ENCODE results near the gene IGF2BP2.

Gene IGF2BP2

DNA sequence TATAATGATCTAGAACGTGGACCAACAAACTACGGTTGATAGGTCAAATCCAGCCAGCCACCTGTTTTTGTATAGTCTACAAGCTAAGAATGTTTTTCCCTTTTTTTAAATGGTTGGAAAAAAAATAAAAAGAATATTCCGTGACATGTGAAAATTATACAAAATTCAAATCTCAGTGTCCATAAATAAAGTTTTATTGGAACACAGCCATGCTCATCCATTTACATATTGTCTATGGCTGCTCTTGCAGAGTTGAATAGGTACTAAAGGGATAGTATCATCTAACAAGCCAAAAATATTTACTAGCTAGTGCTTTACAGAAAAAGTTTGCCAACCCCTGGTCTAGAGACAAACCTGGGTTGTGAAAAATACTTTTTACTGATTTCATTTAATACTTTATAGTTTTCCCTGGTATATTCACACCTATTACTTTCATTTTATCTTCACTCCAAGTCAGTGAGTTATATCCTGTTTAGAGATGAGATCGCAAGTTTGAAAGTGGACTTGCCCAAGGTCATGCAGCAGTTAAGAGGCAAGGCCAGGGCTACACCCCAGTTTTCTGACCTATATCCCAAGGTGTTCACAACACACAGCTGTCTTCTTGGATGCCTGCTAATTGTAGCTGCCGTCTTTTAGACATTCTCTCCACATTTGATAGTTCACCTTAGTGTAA is 58.4 kb downstream of the IGF2BP2 start:
- no peak overlapping the region for H2BK120ac ChIP-seq (ENCODE audit: low read depth, low read length)
- no peak overlapping the region for H2BK15ac ChIP-seq (ENCODE audit: low read length)
- H3K4me2 ChIP-seq (ENCODE audit: insufficient read depth, low read length, poor library complexity, severe bottlenecking), result no peak overlapping the region
- no CpG with 5 or more reads among the region's 5 CpGs for WGBS, 2 donors (ENCODE audit: extremely low coverage in 2 of 2, insufficient read length in 2 of 2, insufficient replicate concordance in 1 of 2)
- no peak overlapping the region for H2BK12ac ChIP-seq (ENCODE audit: low read length)
- no peaks in the 10 kb centered on the region for H3K9me3 ChIP-seq (replicated peaks in 1 of 2; ENCODE audit: control insufficient read depth in 2 of 2, insufficient read depth in 1 of 2, low read depth in 1 of 2, low read length in 2 of 2)
- H3K27ac ChIP-seq (replicated peaks; ENCODE audit: low read length), result no peak overlapping the region
- no peak overlapping the region for H3K4me3 ChIP-seq (ENCODE audit: low read length in 2 of 2)
- no peak overlapping the region for H3K9ac ChIP-seq (ENCODE audit: low read depth, low read length, poor library complexity)
- H2AK5ac ChIP-seq (ENCODE audit: low read depth, low read length), result no peak overlapping the region
- H3K36me3 ChIP-seq (replicated peaks in 1 of 2; ENCODE audit: control insufficient read depth in 2 of 2, insufficient read depth in 2 of 2, low read length in 2 of 2), result no peaks in the 10 kb centered on the region
- no peak overlapping the region for H3K14ac ChIP-seq (ENCODE audit: low read length)
- no peak overlapping the region for H4K91ac ChIP-seq (ENCODE audit: low read depth, low read length, poor library complexity)
- no peak overlapping the region for H3K4ac ChIP-seq (ENCODE audit: low read length)
- DNase-seq (ENCODE audit: low spot score), result no peak
- no peak overlapping the region for H3K23ac ChIP-seq (ENCODE audit: low read depth, low read length, poor library complexity)
- H3K4me1 ChIP-seq (ENCODE audit: control insufficient read depth in 2 of 2, insufficient read depth in 1 of 2, low read depth in 1 of 2, low read length in 2 of 2), result peaks cover 10 to 19% of the 10 kb centered on the region in 2 donors
- H2BK5ac ChIP-seq (ENCODE audit: low read length), result no peak overlapping the region
- H2AFZ ChIP-seq (ENCODE audit: low read length), result no peak overlapping the region
- peaks cover 5% of the 10 kb centered on the region for H3K79me1 ChIP-seq (ENCODE audit: low read depth, low read length)
- H3K18ac ChIP-seq (ENCODE audit: low read length), result no peak overlapping the region
- H4K8ac ChIP-seq (ENCODE audit: low read depth, low read length), result no peak overlapping the region
- H3K27me3 ChIP-seq (ENCODE audit: control insufficient read depth in 3 of 3, insufficient read depth in 3 of 3, low read depth in 1 of 3, low read length in 3 of 3), result no peaks in the 10 kb centered on the region

DNA sequence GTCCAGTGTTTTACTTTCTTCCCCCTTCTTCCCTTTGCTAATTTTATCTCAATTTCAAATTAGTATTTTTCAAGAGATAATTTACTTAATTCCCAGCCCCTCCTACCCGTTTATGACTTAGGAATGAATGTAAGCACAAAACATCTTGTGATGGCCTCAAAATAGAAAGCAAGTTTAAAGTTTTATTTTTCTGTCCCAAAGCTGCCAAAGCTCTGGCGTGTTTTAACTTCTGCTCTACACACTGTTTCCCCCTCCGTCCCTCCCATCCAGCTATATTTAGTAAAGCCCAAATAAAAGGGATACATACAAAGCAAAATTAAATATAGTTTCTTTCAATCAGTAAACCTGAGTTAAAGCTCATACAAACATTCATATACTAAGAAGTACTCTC is 59.9 kb downstream of the IGF2BP2 start:
- no peak for DNase-seq (ENCODE audit: low spot score)
- Histone ChIP-seq H3K27ac (replicated peaks; ENCODE audit: low read length) (no peak overlapping the region), H3K4me3 (ENCODE audit: low read length in 2 of 2) (no peak overlapping the region), H2BK12ac (ENCODE audit: low read length) (no peak overlapping the region), H3K18ac (ENCODE audit: low read length) (no peak overlapping the region), H3K23ac (ENCODE audit: low read depth, low read length, poor library complexity) (no peak overlapping the region), H3K27me3 (ENCODE audit: control insufficient read depth in 3 of 3, insufficient read depth in 3 of 3, low read depth in 1 of 3, low read length in 3 of 3) (no peaks in the 10 kb centered on the region), H2BK15ac (ENCODE audit: low read length) (no peak overlapping the region), H3K9me3 (replicated peaks in 1 of 2; ENCODE audit: control insufficient read depth in 2 of 2, insufficient read depth in 1 of 2, low read depth in 1 of 2, low read length in 2 of 2) (no peaks in the 10 kb centered on the region), H2BK5ac (ENCODE audit: low read length) (no peak overlapping the region), H3K36me3 (replicated peaks in 1 of 2; ENCODE audit: control insufficient read depth in 2 of 2, insufficient read depth in 2 of 2, low read length in 2 of 2) (no peaks in the 10 kb centered on the region), H2AFZ (ENCODE audit: low read length) (no peak overlapping the region), H3K14ac (ENCODE audit: low read length) (no peak overlapping the region), H2BK120ac (ENCODE audit: low read depth, low read length) (no peak overlapping the region), H3K4me2 (ENCODE audit: insufficient read depth, low read length, poor library complexity, severe bottlenecking) (no peak overlapping the region), H3K79me1 (ENCODE audit: low read depth, low read length) (peaks cover 5% of the 10 kb centered on the region), H2AK5ac (ENCODE audit: low read depth, low read length) (no peak overlapping the region), H3K4ac (ENCODE audit: low read length) (no peak overlapping the region), H4K91ac (ENCODE audit: low read depth, low read length, poor library complexity) (no peak overlapping the region), H3K4me1 (ENCODE audit: control insufficient read depth in 2 of 2, insufficient read depth in 1 of 2, low read depth in 1 of 2, low read length in 2 of 2) (peaks cover 14 to 19% of the 10 kb centered on the region in 2 donors), H3K9ac (ENCODE audit: low read depth, low read length, poor library complexity) (no peak overlapping the region), H4K8ac (ENCODE audit: low read depth, low read length) (no peak overlapping the region)
- no CpG with 5 or more reads among the region's 3 CpGs for WGBS, 2 donors (ENCODE audit: extremely low coverage in 2 of 2, insufficient read length in 2 of 2, insufficient replicate concordance in 1 of 2)

- Histone ChIP-seq H3K18ac (ENCODE audit: low read length) (no peak overlapping the region), H3K4ac (ENCODE audit: low read length) (no peak overlapping the region), H3K9me3 (replicated peaks in 1 of 2; ENCODE audit: control insufficient read depth in 2 of 2, insufficient read depth in 1 of 2, low read depth in 1 of 2, low read length in 2 of 2) (no peaks in the 10 kb centered on the region), H2BK12ac (ENCODE audit: low read length) (no peak overlapping the region), H3K36me3 (replicated peaks in 1 of 2; ENCODE audit: control insufficient read depth in 2 of 2, insufficient read depth in 2 of 2, low read length in 2 of 2) (peaks cover 0 to 2% of the 10 kb centered on the region in 2 donors), H3K79me1 (ENCODE audit: low read depth, low read length) (peaks cover 5% of the 10 kb centered on the region), H3K27ac (replicated peaks; ENCODE audit: low read length) (no peak overlapping the region), H4K8ac (ENCODE audit: low read depth, low read length) (no peak overlapping the region), H3K4me3 (ENCODE audit: low read length in 2 of 2) (no peak overlapping the region), H2BK120ac (ENCODE audit: low read depth, low read length) (no peak overlapping the region), H4K91ac (ENCODE audit: low read depth, low read length, poor library complexity) (no peak overlapping the region), H2BK5ac (ENCODE audit: low read length) (no peak overlapping the region), H2BK15ac (ENCODE audit: low read length) (no peak overlapping the region), H3K14ac (ENCODE audit: low read length) (no peak overlapping the region), H3K4me1 (ENCODE audit: control insufficient read depth in 2 of 2, insufficient read depth in 1 of 2, low read depth in 1 of 2, low read length in 2 of 2) (peaks cover 14 to 19% of the 10 kb centered on the region in 2 donors), H3K23ac (ENCODE audit: low read depth, low read length, poor library complexity) (no peak overlapping the region), H3K27me3 (ENCODE audit: control insufficient read depth in 3 of 3, insufficient read depth in 3 of 3, low read depth in 1 of 3, low read length in 3 of 3) (no peaks in the 10 kb centered on the region), H3K4me2 (ENCODE audit: insufficient read depth, low read length, poor library complexity, severe bottlenecking) (no peak overlapping the region), H2AFZ (ENCODE audit: low read length) (no peak overlapping the region), H3K9ac (ENCODE audit: low read depth, low read length, poor library complexity) (no peak overlapping the region), H2AK5ac (ENCODE audit: low read depth, low read length) (no peak overlapping the region)
- no CpG with 5 or more reads among the region's 6 CpGs for WGBS, 2 donors (ENCODE audit: extremely low coverage in 2 of 2, insufficient read length in 2 of 2, insufficient replicate concordance in 1 of 2)
- DNase-seq (ENCODE audit: low spot score), result peak; percentile 32
Observed at GRCh38 chr3:185764163-185764979, 60.5 kb downstream of the IGF2BP2 start.

DNA sequence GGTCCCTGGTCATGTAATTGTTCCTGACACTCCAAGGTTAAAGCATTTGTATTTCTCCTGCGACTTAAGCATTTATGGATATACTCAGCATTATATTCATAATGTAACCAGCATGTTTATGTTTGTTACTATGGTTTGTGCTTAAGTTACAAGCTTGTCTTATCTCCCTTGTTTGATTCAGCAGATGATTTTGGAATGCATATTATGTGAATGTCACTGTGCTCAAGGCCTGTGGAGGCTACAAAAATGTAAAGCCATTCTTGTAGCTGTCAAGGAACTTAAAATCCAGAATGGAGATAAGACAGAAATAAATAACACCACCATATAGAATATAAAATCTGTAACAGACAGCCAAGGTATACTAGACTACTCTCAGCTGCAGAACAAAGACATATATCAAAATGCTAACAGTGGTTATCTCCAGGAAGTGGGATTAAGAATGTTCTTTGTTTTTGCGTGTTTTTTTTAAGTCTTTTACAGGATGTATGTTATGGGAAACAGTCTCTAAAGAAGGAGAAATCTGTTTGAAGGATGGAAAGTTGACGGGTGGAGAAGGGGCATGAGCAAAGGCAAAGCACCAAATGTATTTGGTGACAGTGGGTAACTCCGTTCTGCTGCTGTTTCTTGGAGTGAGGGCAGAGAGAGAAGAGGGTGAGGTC is 61.4 kb downstream of the IGF2BP2 start:
- Histone ChIP-seq H4K91ac (ENCODE audit: low read depth, low read length, poor library complexity) (no peak overlapping the region), H3K4me3 (ENCODE audit: low read length in 2 of 2) (no peak overlapping the region), H2BK120ac (ENCODE audit: low read depth, low read length) (no peak overlapping the region), H3K27me3 (ENCODE audit: control insufficient read depth in 3 of 3, insufficient read depth in 3 of 3, low read depth in 1 of 3, low read length in 3 of 3) (no peaks in the 10 kb centered on the region), H3K4me2 (ENCODE audit: insufficient read depth, low read length, poor library complexity, severe bottlenecking) (no peak overlapping the region), H2AFZ (ENCODE audit: low read length) (no peak overlapping the region), H2BK5ac (ENCODE audit: low read length) (no peak overlapping the region), H2BK12ac (ENCODE audit: low read length) (no peak overlapping the region), H3K9ac (ENCODE audit: low read depth, low read length, poor library complexity) (no peak overlapping the region), H3K9me3 (replicated peaks in 1 of 2; ENCODE audit: control insufficient read depth in 2 of 2, insufficient read depth in 1 of 2, low read depth in 1 of 2, low read length in 2 of 2) (no peaks in the 10 kb centered on the region), H2AK5ac (ENCODE audit: low read depth, low read length) (no peak overlapping the region), H3K36me3 (replicated peaks in 1 of 2; ENCODE audit: control insufficient read depth in 2 of 2, insufficient read depth in 2 of 2, low read length in 2 of 2) (peaks cover 0 to 10% of the 10 kb centered on the region in 2 donors), H3K27ac (replicated peaks; ENCODE audit: low read length) (no peak overlapping the region), H3K4me1 (ENCODE audit: control insufficient read depth in 2 of 2, insufficient read depth in 1 of 2, low read depth in 1 of 2, low read length in 2 of 2) (peaks cover 14 to 19% of the 10 kb centered on the region in 2 donors), H3K79me1 (ENCODE audit: low read depth, low read length) (peaks cover 5% of the 10 kb centered on the region), H3K14ac (ENCODE audit: low read length) (no peak overlapping the region), H2BK15ac (ENCODE audit: low read length) (no peak overlapping the region), H3K18ac (ENCODE audit: low read length) (no peak overlapping the region), H3K23ac (ENCODE audit: low read depth, low read length, poor library complexity) (no peak overlapping the region), H3K4ac (ENCODE audit: low read length) (no peak overlapping the region), H4K8ac (ENCODE audit: low read depth, low read length) (no peak overlapping the region)
- WGBS, 2 donors (ENCODE audit: extremely low coverage in 2 of 2, insufficient read length in 2 of 2, insufficient replicate concordance in 1 of 2), result no CpG with 5 or more reads among the region's 4 CpGs
- DNase-seq (ENCODE audit: low spot score), result no peak

Data from neuronal stem cell (in vitro differentiated cells).